Endothelial cell (in vitro differentiated cells): Measurements from ENCODE around the gene CTNNA1. TPM values are rescaled to one million over a fixed set of nuclear protein-coding genes. Genes with fewer than 3 reads are reported as not detected.
"Not testable (repeated sequence)": the region's sequence is repeated elsewhere in the genome, so short reads cannot be mapped to it uniquely, and the experiment has no call there.

ENCODE experiments used
- DNase-seq: peaks from one replicate; pipeline ENCODE4 v3.0.0; 2021; ENCODE audit warnings: low spot score
- H3K27ac Mint-ChIP-seq: one replicate; pipeline ENCODE4 v1.8.0; 2021; ENCODE audit warnings: mixed read lengths, inconsistent platforms; ENCODE audit not compliant: unreplicated experiment
- H3K27me3 Mint-ChIP-seq: one replicate; pipeline ENCODE4 v1.8.0; 2021; ENCODE audit warnings: mild to moderate bottlenecking, moderate library complexity, mixed read lengths, inconsistent platforms; ENCODE audit not compliant: unreplicated experiment
- H3K36me3 Mint-ChIP-seq: one replicate; pipeline ENCODE4 v1.8.0; 2021; ENCODE audit warnings: mild to moderate bottlenecking, low read depth, mixed read lengths, inconsistent platforms; ENCODE audit not compliant: unreplicated experiment
- H3K4me1 Mint-ChIP-seq: one replicate; pipeline ENCODE4 v1.8.0; 2021; ENCODE audit warnings: mild to moderate bottlenecking, mixed read lengths, inconsistent platforms; ENCODE audit not compliant: unreplicated experiment
- H3K4me3 Mint-ChIP-seq: one replicate; pipeline ENCODE4 v1.8.0; 2021; ENCODE audit warnings: mild to moderate bottlenecking, mixed read lengths, inconsistent platforms; ENCODE audit not compliant: unreplicated experiment
- H3K9me3 Mint-ChIP-seq: one replicate; pipeline ENCODE4 v1.8.0; 2021; ENCODE audit warnings: mixed read lengths, inconsistent platforms; ENCODE audit not compliant: unreplicated experiment
- CTCF ChIP-seq: fragments of 200-600 bp; sonication (generic); IDR thresholded peaks from one replicate; pipeline ENCODE4 v1.5.0; 2021; ENCODE audit warnings: antibody characterized with exemption; ENCODE audit not compliant: unreplicated experiment
- total RNA-seq: library from RNA; stranded (reverse); fragmentation: NEBNext Ultra II Directional; extraction: Animal tissue kit (Norgen Biotek cat#: 25700); gene quantifications from one replicate; pipeline ENCODE4 v1.2.1, GENCODE V29; 2021; ENCODE audit not compliant: unreplicated experiment

Gene CTNNA1
- total RNA-seq, 1 donor from 2014 or later, result 521 TPM

GRCh38 chr5:138912093-138912492, 158.9 kb downstream of the CTNNA1 start:
- Mint-ChIP-seq H3K4me1 (peaks cover 20% of the 10 kb centered on the region), H3K27me3 (peaks cover 11% of the 10 kb centered on the region), H3K4me3 (no peak overlapping the region), H3K36me3 (peaks cover 27% of the 10 kb centered on the region), H3K9me3 (no peaks in the 10 kb centered on the region), H3K27ac (peak overlapping the region; percentile 11)
- no peak for TF ChIP-seq CTCF
- DNase-seq, result no peak

- TF ChIP-seq CTCF, result no peak
- H3K27me3 Mint-ChIP-seq, result peaks cover 8% of the 10 kb centered on the region
- H3K4me3 Mint-ChIP-seq, result no peak overlapping the region
- H3K4me1 Mint-ChIP-seq, result peaks cover 20% of the 10 kb centered on the region
- no peak overlapping the region for H3K27ac Mint-ChIP-seq
- H3K36me3 Mint-ChIP-seq, result peaks cover 26% of the 10 kb centered on the region
- H3K9me3 Mint-ChIP-seq, result no peaks in the 10 kb centered on the region
- no peak for DNase-seq
Measured at GRCh38 chr5:138913773-138914172, 160.5 kb downstream of the CTNNA1 start.

GRCh38 chr5:138914338-138914737, 161.1 kb downstream of the CTNNA1 start:
- no peak overlapping the region for H3K27ac Mint-ChIP-seq
- H3K27me3 Mint-ChIP-seq, result peaks cover 6% of the 10 kb centered on the region
- H3K36me3 Mint-ChIP-seq, result peaks cover 32% of the 10 kb centered on the region
- DNase-seq, result no peak
- TF ChIP-seq CTCF, result no peak
- no peak overlapping the region for H3K4me3 Mint-ChIP-seq
- peaks cover 20% of the 10 kb centered on the region for H3K4me1 Mint-ChIP-seq
- H3K9me3 Mint-ChIP-seq, result no peaks in the 10 kb centered on the region

GRCh38 chr5:138918686-138919085, 165.5 kb downstream of the CTNNA1 start:
- no peak for DNase-seq
- Mint-ChIP-seq H3K4me3 (no peak overlapping the region), H3K36me3 (peaks cover 21% of the 10 kb centered on the region), H3K9me3 (no peaks in the 10 kb centered on the region), H3K27ac (no peak overlapping the region), H3K4me1 (peaks cover 5% of the 10 kb centered on the region), H3K27me3 (peaks cover 3% of the 10 kb centered on the region)
- no peak for TF ChIP-seq CTCF

GRCh38 chr5:138920181-138920580, 167.0 kb downstream of the CTNNA1 start:
- H3K9me3 Mint-ChIP-seq, result no peaks in the 10 kb centered on the region
- H3K4me1 Mint-ChIP-seq, result peaks cover 5% of the 10 kb centered on the region
- peaks cover 2% of the 10 kb centered on the region for H3K27me3 Mint-ChIP-seq
- H3K36me3 Mint-ChIP-seq, result peaks cover 28% of the 10 kb centered on the region
- H3K4me3 Mint-ChIP-seq, result no peak overlapping the region
- TF ChIP-seq CTCF, result no peak
- DNase-seq, result no peak
- H3K27ac Mint-ChIP-seq, result no peak overlapping the region

- H3K4me1 Mint-ChIP-seq, H3K27me3 Mint-ChIP-seq, DNase-seq, H3K9me3 Mint-ChIP-seq, H3K27ac Mint-ChIP-seq, H3K4me3 Mint-ChIP-seq: not testable (repeated sequence)
- peaks cover 36% of the 10 kb centered on the region for H3K36me3 Mint-ChIP-seq
Measured at GRCh38 chr5:138921362-138921761, 168.1 kb downstream of the CTNNA1 start.
